NCI-H226 (cell line): Measurements from ENCODE around the gene KIF12.

Experiments used
- DNase-seq: peaks from one replicate; pipeline ENCODE4 v3.0.0-alpha.2; 2015

KIF12 gene

DNA sequence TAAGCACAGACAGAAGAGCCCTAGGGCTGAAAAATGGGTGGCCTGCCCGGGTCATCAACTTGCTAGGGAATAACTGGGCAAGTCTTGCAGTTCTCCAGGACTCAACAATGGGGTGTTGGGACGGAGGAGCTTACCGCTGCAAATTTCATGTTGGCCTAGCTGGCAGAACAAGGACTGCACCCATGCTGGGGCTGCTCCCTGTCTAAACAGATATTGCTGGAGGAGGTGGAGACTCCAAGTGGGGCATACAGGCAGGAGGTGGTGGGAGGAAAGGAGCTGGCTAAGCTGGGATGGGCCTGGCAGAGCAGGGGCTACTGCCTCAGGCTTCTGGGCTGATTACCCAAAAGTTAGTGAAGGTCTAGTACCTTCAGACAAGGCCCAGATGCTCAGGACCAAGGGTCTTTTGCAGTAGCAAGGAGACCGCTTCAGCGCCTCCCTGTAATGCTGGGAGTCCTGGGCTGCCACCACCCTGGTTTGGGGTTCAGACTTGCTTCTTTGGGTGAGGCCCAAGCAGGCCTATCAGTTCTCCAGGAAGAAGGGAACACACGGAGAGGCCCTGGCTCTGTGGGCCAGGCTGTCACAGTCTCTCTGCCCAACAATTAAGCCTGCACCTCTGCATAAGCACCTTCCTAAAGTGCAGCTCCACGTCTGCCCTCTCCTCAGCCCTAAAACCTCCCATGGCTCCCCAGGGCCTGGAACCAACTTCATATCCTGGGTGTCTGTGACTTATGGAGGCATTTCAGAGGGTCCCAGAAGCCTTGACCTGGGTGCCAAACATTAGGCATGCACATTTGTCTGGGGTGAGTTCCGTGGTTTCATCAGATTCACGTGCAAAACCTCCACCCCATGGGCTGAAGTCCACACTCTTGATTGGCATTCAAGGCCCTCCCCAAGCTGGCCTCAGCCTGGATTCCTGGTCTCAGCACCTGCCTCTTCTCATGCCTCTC is 24.2 kb upstream of the KIF12 start:
- DNase-seq: no peak

DNA sequence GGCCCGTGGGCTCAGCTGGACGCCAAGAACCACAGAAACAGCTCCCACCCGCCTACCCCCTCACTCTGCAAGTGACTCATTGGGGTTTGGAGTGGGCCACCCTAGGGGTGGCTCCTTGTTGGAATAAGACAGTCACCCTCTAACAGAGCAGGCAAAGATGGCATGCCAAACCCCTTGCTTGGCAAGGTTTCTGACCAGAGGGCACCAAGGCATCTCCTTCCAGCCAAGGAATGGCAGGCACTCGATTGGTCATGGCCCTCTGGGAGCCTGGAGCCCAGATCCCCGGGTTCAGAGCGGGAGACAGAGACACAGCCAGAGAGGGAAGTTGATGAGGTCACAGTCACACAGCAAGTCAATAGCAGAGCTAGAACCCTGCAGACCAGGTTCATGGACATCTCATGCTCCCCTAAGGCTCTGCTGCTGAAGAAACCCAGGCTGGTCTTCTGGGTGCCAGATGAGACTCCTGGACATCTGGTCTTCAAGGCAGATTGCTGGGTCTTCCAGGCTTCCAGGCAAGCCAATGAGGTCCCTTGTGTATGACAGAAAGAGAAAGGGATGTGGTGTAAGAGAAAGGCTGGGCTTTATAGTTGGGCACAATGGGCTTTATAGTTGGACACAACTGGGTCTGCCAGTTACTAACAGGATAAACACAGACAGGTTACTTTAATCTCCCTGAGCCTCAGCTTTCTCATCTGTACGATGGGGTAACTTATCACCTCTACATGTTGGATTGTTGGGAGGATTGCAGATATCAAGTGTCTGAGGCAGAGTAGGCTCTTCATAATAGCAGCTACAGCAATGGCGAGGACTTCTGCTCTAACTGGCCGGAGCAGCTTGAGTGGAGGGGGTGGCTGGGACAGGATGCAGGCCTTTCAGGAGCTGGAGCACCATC is 23.3 kb upstream of the KIF12 start:
- DNase-seq: no peak

DNA sequence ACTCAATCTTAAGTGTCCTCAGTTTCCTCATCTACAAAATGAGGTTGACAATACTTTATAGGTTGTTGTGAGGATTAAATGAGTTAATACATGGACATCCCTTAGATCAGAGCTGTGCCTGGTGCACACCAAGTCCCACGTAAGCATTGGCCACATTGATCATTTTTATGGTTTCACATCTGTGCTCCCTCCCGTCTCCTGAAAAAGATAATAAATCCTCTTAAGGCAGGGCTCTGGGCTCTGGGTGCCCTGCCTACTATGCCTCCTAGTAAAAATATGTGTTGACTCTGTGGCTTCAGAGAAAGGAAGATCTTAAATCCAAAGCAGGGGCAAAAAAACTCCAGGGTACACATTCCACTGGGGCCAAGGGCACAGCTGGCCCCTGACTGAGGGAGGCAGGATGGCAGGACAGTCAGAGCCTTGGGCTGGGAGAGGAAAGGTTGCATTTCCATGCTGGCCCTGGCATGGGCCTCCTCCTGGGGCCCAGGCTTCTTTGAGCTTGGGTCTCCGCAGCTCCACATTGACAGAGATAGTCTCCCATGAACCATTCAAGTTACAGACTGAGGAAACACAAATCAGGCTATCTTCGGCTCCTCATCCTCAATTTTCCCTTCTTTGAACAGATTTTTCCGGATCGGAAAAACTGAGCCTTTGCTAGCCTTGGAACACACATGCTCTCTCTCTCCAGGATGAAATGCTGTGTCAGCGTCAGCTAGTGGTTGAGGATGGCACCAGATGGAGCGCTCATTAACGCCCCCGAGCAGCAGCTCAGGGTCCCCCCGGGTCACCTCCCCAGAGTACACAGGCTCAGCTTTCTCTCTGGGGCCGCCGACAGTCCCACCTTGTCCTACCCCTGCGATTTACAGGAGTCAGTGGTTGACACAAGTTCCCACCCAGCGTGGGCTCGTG is 22.4 kb upstream of the KIF12 start:
- no peak for DNase-seq

DNA sequence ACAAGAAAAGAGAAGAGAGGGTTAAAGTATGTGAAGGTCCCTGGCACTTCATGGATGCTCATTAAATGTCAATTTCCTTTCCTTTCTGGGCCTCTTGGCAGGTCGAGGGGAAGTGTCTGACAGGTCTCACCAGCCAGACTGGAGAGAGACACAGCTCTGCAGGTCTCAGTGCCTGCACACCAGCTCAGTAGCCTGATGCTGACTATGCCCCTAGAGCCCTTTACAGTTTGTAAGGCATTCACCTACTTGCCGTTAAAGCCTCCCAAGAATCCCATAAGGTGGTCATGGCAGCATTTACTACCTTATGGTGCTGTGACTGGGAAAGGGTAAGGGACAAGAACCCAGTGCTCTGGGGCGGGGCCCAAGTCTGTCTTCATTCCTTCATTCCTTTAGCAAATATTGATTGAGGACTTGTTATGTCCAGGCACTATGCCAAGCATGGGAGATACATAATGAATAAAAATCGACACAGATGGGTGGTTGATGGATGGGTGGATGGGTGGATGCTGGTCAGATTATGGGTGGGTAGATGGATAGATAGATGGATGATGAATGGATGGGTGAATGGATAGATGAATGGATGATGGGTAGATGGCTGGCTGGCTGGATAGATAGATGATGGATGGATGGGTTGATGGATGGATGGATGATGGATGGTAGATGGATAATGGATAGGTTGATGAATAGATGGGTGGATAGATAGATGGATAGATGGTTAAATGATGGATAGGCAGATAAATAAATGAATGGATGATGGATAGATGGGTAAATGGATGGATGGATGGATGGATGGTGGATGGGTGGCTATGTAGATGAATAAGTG is 21.3 kb upstream of the KIF12 start:
- no peak for DNase-seq

DNA sequence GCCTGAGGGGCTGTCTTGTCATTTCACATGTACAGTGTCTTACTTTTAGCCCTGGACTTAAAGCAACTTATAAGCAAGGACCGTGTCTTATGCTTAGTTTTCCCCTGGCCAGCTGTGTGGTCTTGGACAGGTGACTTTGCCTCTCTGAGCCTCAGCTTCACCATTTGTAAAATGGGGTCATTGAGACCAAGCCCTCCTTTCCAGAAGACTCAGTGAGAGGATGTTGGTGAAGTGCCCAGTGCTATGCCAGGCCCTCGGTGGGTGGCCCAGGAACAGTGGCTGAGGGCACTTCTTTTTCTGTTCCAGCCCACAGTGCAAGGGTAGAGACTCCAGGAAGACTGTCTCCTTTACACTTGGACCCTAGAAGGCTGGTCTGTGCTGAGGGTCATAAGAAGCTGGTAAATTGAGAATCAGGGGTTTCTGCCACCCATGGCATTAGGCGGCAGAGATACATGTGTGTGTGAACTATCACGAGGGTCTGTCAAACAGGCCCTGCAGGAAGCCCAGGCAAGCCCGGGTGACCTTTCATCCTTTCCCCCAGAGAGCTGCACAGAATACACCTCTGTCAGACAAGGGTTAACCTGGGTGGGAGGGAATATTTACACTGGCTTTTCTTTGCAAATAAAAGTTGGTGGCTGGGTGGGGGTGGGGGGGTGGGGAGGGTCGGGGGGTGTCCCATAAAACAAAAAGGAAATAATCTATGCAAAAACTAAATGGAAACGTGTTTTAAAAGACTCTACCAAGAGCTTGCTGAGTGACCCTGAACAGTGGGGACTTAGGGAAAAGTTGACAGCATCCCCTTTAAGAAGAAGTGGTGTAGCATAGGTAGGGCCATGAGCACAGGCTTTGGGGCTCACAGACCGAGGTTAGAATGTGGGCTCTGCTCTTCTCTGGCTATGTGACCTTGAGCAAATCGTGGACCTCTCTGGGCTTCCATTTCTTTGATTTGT is 20.4 kb upstream of the KIF12 start:
- no peak for DNase-seq

DNA sequence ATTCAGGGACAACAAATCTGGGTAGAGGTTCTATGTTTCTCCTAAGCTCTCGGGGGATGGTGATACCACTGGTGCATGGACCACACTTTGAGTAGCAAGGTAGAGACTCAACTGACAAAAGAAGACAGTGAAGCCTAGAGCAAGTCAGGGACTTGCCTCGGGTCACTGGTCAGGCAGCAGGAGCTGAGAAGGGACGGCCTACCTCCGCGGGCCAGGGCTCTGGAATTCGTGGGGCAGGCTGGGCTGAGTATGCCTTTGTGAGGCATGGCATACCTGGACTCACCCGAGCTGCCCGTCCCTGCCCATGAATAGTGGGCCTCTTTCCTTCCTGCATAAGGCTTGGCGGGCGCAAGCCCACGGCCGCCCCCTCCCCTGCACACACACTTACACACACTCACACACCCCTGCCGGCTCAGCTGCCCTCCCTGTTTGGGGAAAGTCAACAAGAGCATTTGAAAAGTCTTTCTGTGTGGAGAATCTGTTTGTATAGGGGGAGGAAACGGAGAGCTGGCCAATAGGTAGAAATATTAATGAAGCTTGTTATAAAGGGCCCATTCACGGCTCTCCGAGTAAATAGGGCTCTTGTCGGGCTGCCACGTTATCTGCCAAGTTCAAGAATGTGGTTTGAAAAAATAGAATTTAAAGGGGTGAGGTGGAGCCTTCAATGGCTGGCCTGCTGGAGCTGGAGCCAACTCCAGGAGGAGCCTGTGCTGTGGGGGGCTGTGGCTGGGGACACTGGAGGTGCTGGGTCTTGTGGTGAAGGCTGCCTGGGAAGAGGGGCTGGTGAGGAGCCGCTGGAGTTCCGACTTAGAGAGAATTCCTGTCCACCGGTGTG is 19.1 kb upstream of the KIF12 start:
- no peak for DNase-seq

DNA sequence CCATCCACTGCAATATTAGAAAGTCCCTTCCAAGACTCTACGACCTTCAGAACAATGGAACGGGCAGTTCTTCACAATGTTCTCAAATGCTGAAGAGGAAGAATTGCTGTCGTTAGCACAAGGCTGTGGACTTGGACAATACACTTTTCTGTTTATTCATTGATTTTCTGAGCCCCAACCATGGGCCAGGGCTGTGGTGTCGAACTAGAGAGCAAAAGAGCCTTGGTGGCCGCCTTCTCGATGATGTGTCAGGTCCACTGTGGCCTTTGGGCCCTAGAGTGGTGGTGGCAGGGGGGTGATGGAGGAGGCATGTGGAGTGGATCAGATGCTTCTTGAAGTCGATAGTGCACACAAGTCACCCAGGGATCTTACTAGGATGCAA is 18.5 kb upstream of the KIF12 start:
- DNase-seq: no peak

DNA sequence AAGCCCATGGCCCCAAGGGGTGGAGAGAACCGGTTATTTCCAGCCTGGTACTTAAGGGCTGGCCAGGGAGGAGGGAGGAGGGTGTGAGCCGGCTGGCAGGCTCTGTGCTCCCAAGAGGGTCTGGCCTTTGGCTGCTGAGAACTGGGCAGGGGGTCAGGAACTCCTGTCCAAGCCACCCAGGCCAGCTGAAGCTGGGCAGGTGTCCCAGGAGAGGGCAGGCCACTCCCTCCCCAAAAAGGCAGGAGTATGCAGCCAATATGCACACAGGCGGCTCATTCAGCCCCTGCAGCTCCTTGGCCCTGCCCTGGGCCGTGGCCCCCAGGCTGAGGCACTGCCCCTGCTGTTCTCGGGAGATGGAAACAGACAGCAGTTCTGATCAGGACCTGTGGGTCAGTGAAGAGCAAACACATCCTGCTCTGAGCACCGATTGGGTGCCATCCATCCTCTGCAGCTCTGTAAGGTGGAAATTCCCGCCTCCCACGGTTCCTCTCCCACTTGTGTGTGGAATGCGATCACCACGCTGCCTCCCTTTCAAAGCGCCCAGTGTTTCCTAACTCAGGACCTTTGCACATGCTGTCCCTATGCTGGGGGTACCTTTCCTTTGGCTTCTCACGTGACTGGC is 17.1 kb upstream of the KIF12 start:
- peak; percentile 10 for DNase-seq

DNA sequence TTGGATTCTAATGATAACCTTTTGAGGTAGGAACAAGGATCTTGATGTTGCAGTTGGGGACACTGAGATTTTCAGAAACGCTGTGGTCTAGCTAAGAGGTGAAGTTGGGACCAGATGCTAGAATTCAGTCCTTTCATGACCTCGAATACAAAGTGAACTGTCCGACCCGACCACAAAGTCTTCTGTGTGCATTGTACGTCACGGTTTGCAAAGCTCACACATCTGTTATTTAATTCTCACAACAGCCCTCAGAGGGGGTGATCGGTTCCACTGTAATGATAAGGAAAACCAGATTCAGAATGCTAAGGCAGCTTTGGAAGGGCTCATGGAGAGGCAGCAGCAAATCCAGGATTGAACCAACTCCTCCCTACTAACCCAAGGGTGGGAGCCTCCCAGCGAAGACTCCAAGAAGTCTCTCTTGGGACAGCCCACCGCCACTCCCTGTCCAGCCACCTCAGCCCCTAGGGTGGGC is 16.6 kb upstream of the KIF12 start:
- no peak for DNase-seq

DNA sequence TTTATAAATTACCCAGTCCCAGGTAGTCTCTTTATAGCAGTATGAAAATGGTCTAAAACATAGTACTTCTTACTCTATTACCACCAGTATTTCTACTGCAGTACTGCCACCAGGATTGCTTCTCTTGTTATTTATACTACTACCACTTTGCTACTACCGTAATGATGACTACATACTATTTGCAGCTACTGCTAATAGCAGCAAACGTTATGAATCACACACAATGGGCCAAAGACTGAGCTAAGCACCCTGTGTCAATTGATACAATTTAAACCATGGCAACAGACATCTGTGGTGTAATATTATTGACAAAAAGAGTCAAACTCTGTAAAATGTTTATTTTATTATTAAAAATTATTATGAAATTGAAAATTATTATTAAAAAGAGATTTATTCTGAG is 15.3 kb upstream of the KIF12 start:
- DNase-seq: no peak

DNA sequence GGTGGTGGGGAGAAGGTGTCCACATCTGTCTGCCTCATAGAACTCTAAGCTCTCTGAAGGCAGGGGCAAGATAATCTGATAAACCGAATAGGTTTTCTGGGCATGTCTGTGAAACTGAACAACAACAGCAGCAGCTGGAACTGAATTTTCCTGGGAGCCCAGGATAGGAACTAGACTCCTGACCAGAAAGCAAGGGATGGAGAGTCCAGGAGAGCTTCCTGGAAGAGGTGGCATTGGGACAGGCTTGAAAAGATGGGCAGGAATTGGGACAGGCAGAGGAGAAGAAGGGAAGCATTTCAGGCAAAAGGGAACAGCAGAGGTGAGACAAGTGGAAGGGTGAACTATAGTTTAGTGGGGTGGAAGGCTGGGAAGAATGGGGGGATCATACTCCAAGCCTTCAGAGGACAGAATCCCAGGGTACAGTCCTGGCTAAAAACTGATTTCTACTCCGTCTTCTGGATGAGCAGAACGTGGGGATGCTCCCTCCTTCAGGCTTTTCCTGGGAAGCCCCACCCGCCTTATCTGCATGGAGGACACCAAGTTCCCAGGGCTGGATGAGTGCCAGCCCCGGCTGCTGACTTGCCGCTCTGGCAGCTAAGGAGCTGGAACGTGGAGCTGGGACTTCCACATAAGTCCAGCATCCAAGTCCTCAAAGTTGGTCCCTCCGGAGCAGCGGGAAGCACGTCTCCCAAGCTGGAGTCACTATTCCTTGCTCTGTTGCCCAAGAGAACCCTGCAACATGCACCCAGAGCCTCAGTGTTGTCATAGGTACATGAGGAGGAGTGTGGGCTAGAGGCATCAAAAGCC is 13.9 kb upstream of the KIF12 start:
- peak; percentile 23 for DNase-seq

DNA sequence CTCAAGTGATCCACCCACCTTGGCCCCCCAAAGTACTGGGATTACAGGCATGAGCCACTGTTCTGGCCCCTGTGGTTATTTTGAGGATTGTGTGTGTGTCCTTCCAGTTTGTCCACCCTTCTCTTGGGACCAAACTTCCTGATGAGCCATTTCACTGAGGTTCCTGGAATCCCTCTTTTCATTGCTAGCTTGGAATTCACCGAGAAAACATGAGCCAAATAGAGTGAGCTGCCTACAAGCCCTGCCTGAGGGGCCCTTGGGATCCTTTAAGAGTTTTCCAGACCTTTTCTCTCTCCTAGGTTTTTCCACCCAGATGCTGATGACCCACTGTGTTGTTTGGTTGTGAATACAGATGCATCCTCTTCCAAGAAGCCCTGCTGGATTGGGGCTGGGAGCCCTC is 13.2 kb upstream of the KIF12 start:
- DNase-seq: no peak

DNA sequence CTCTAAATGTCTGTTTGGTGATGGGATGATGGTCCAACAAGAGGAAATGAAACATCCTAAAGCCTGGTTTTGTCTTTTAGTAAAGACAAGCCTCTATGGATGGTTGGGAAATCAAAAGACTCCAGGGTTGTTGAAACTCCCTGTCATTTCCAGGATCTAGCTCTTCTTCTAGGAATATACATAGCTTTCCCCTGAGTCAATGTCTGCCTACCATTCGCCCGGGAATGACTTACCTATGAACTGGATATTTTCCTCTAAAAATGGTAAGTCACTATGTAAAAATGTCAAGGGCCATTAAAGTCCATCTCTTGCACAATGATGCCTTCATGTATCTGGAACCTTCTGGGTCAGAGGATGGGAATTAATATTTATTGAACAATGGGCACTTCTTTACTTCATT is 11.1 kb upstream of the KIF12 start:
- peak; percentile 75 for DNase-seq

DNA sequence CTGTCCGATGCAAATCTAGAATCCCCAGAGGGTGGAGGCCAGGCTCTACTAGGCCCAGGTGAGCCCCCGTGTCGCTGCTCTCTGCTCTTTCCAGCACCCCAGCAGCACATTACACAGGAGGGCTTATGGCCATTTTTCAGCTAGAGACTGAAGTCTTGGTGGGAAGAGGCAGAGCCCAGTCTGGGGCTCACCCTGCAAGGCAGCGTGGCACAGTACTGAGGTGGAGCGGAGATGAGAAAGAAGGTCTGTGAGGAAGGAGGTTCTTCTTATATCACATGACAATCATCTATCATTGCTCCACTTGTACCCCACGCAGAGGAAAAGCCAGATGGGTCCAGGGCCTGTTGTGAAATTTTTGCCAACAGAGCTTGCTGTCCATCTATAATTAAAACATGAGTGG is 10.0 kb upstream of the KIF12 start:
- no peak for DNase-seq

DNA sequence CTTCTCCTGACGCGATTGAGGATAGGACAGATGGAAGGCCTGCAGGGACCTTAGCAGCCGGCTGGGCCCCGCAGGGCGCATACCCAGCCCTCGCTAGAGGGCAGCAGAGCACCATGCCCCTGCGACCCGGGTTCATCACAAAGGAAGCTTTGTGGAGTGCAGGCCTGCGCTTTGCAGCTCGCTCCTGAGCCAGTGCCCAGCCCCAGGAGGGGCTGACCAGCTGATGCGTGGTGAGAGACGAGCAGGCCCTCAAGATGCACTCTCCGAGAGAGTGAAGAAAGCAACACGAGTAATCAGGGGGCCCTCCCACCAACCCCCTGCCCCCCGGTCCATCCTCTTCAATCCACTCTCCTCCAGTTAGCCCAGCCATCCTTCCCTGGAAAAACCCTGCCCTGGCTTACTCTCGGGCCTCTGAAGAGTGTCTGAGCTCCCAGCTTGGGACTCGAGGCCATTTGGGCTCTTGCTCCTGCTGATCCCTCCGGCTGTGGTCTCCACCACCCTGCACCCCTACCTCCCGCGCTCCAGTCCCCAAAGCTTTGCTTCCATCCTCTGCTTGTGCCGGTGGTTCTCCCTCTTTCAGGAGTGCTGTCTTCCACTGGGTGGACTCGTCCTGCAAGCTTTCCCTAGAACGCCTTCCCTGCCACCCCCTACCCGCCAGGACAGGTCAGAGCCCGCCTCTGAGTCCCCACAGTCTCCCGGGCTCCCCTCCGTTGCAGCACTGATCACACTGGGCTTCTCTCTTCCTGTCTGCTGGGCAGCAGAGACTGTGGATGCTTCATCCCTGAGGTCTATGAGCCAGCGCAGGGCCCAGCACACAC is 9.1 kb upstream of the KIF12 start:
- DNase-seq: peak; percentile 54

DNA sequence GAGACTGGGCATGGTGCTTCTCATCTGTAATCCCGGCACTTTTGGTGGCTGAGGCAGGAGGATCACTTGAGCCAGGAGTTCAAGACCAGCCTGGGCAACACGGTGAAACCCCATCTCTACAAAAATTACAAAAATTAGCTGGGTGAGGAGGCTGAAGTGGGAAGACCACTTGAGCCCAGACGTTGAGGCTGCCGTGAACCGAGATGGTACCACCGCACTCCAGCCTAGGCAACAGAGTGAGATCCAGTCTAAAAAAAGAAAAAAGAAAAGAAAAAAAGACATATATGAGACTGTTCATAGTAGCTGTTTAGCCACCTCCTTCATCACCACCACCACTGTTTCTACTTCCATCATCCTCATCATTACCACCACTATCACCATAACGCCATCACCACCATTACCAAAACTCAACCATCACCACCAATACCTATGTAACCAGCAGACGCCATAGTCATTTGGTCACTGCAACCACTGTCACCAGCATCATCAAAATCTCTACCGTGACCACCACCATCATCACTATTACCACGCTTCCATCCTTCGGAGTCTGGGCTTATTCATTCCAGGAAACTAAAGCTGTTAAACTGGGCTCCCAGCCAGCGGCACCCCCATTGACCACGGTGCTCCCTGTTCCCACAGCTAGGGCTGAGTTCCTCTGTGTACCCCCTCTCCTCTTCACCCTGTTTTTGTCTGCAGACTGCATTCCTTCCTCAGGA is 8.4 kb upstream of the KIF12 start:
- no peak for DNase-seq

DNA sequence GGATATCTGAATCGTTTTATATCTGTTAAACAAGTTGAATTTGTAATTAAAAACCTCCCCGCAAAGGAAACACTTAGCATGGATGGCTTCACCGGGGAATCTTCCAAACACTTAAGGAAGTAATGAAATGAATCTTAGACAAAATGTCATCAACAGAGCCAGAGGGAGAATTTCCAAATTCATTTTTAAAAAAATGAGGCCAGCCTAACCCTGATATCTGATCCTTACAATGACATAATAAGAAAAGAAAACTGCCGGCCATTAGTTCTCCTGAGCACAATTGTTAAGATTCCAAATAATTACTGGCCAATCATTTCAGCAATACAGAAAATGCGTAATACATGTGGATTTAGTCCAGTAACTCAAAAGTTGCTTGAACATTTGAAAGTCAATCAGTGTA is 6.1 kb upstream of the KIF12 start:
- DNase-seq: no peak
